Activated CD8-positive, alpha-beta T cell treated with anti-CD3 and anti-CD28 coated beads for 36 hours (primary cell): ENCODE results near the gene BORCS6. TPM values are rescaled to one million over a fixed set of nuclear protein-coding genes. Genes with fewer than 3 reads are reported as not detected.
A peak's percentile ranks its signal among the peaks of the same experiment; 100 is the strongest.

ENCODE experiments used
- ATAC-seq: fragments of 200-7000 bp; cut with Tn5 transposase; one replicate; pipeline ENCODE4 v1.10.0; 2021; ENCODE audit warnings: mild to moderate bottlenecking, moderate library complexity
- CTCF ChIA-PET: fragments of 350-600 bp; sonication (Branson Sonifier 250); formaldehyde crosslinking; loops from one replicate; lab custom pipeline; 2021; ENCODE audit warnings: antibody characterized with exemption; lab: Charles Lee
- POLR2A ChIA-PET: fragments of 350-600 bp; sonication (Branson Sonifier 250); formaldehyde crosslinking; loops from one replicate; lab custom pipeline; 2021; ENCODE audit warnings: antibody characterized with exemption; lab: Charles Lee
- DNase-seq: peaks from one replicate; pipeline ENCODE4 v3.0.0-alpha.2; 2020
- H3K27ac Mint-ChIP-seq: one replicate; pipeline ENCODE4 v1.8.0; 2021; ENCODE audit warnings: mild to moderate bottlenecking, mixed read lengths
- H3K27me3 Mint-ChIP-seq: one replicate; pipeline ENCODE4 v1.8.0; 2021; ENCODE audit warnings: mixed read lengths
- H3K36me3 Mint-ChIP-seq: one replicate; pipeline ENCODE4 v1.8.0; 2021; ENCODE audit warnings: low read depth, mixed read lengths
- H3K4me1 Mint-ChIP-seq: one replicate; pipeline ENCODE4 v1.8.0; 2021; ENCODE audit warnings: low read depth, mixed read lengths
- H3K4me3 Mint-ChIP-seq: one replicate; pipeline ENCODE4 v1.8.0; 2021; ENCODE audit warnings: mild to moderate bottlenecking, moderate library complexity, mixed read lengths
- H3K9me3 Mint-ChIP-seq: one replicate; pipeline ENCODE4 v1.8.0; 2021; ENCODE audit warnings: mixed read lengths
- CTCF ChIP-seq: fragments of 200-600 bp; IDR thresholded peaks from one replicate; pipeline ENCODE4 v1.8.0; 2022; ENCODE audit warnings: antibody characterized with exemption, mild to moderate bottlenecking
- intact Hi-C: fragments of 100-400 bp; cut with micrococcal nuclease; formaldehyde crosslinking; loops from one replicate; pipeline ENCODE4 v1.10.0; 2022
- total RNA-seq, 2 experiments: library from RNA; stranded (reverse); gene quantifications; one replicate each; pipeline ENCODE4 v1.2.3, GENCODE V29; 2021

The BORCS6 gene
- total RNA-seq, 2 experiments from 2014 or later = 5.5 to 6.2 TPM

- H3K4me3 Mint-ChIP-seq = peak overlapping the region; percentile 88
- DNase-seq = peak; percentile 32
- H3K4me1 Mint-ChIP-seq = peaks cover 57% of the 10 kb centered on the region
- POLR2A ChIA-PET = interaction anchor here (0.8 to 22.8 kb wide), 11 partner anchors 8 to 87 kb away, joined by 3 to 476 read pairs (median 9); partner anchors contain the start of genes BORCS6, CTC1, HES7 and PER1
- intact Hi-C loops = no loop called here
- H3K9me3 Mint-ChIP-seq = no peaks in the 10 kb centered on the region
- no peaks in the 10 kb centered on the region for H3K27me3 Mint-ChIP-seq
- TF ChIP-seq CTCF = no peak
- peak overlapping the region; percentile 91 for H3K27ac Mint-ChIP-seq
- ATAC-seq = no peak
- H3K36me3 Mint-ChIP-seq = peaks cover 30% of the 10 kb centered on the region
- CTCF ChIA-PET = interaction anchor here (1.1 to 5.2 kb wide), 8 partner anchors 8 to 101 kb away, joined by 3 to 37 read pairs (median 6); partner anchors contain the start of gene ALOXE3
These were observed 28.4 kb downstream of the BORCS6 start for GRCh38 chr17:8161289-8162232.

GRCh38 chr17:8160741-8161221 lies 29.2 kb downstream of the BORCS6 start:
- ChIA-PET CTCF (interaction anchor here (1.1 to 5.2 kb wide), 8 partner anchors 9 to 100 kb away, joined by 3 to 37 read pairs (median 6); partner anchors contain the start of gene ALOXE3), POLR2A (interaction anchor here (1.0 to 22.8 kb wide), 9 partner anchors 7 to 87 kb away, joined by 3 to 476 read pairs (median 9); partner anchors contain the start of genes BORCS6, CTC1, HES7 and PER1)
- ATAC-seq (no peak), DNase-seq (peak; percentile 60)
- Mint-ChIP-seq H3K27ac (peak overlapping the region; percentile 91), H3K4me1 (peaks cover 57% of the 10 kb centered on the region), H3K36me3 (peaks cover 30% of the 10 kb centered on the region), H3K9me3 (no peaks in the 10 kb centered on the region), H3K4me3 (peak overlapping the region; percentile 88), H3K27me3 (no peaks in the 10 kb centered on the region)
- intact Hi-C loops = no loop called here
- no peak for TF ChIP-seq CTCF

GRCh38 chr17:8160224-8160577 lies 29.8 kb downstream of the BORCS6 start:
- Mint-ChIP-seq H3K36me3 (peaks cover 30% of the 10 kb centered on the region), H3K27me3 (no peaks in the 10 kb centered on the region), H3K9me3 (no peaks in the 10 kb centered on the region), H3K4me1 (peaks cover 60% of the 10 kb centered on the region), H3K4me3 (peak overlapping the region; percentile 88), H3K27ac (peak overlapping the region; percentile 91)
- TF ChIP-seq CTCF = no peak
- ChIA-PET POLR2A (interaction anchor here (1.0 to 22.8 kb wide), 6 partner anchors 9 to 88 kb away, joined by 5 to 476 read pairs (median 16); partner anchors contain the start of genes CTC1, HES7 and PER1), CTCF (interaction anchor here (1.4 to 5.2 kb wide), 4 partner anchors 22 to 67 kb away, joined by 6 to 37 read pairs (median 16); partner anchors contain the start of gene ALOXE3)
- DNase-seq = no peak
- intact Hi-C loops = no loop called here
- ATAC-seq = no peak

- no peak overlapping the region for H3K4me3 Mint-ChIP-seq
- TF ChIP-seq CTCF = no peak
- no peak for DNase-seq
- intact Hi-C loops = no loop called here
- ChIA-PET POLR2A (interaction anchor here (1.0 to 22.8 kb wide), 7 partner anchors 8 to 89 kb away, joined by 3 to 476 read pairs (median 22); partner anchors contain the start of genes ALOXE3, CTC1 and HES7), CTCF (interaction anchor here (0.9 to 5.2 kb wide), 10 partner anchors 8 to 66 kb away, joined by 3 to 37 read pairs (median 10); partner anchors contain the start of gene ALOXE3)
- H3K9me3 Mint-ChIP-seq = no peaks in the 10 kb centered on the region
- H3K27ac Mint-ChIP-seq = peak overlapping the region; percentile 79
- no peak for ATAC-seq
- H3K27me3 Mint-ChIP-seq = no peaks in the 10 kb centered on the region
- peaks cover 30% of the 10 kb centered on the region for H3K36me3 Mint-ChIP-seq
- peaks cover 60% of the 10 kb centered on the region for H3K4me1 Mint-ChIP-seq
These were observed 30.3 kb downstream of the BORCS6 start for GRCh38 chr17:8159459-8160223.
